HEK293 (cell line): Measurements from ENCODE around the gene MLH1.

Experiments used
- CTCF ChIA-PET: fragments of 350-600 bp; formaldehyde crosslinking; extraction: SDS; loops from one replicate; lab custom pipeline; 2021; ENCODE audit warnings: antibody characterized with exemption; lab: Yijun Ruan, JAX
- POLR2A ChIA-PET: fragments of 300-600 bp; formaldehyde crosslinking; extraction: SDS; loops from one replicate; lab custom pipeline; 2020; ENCODE audit warnings: antibody characterized with exemption, inconsistent platforms; lab: Yijun Ruan, JAX
- H3K27ac ChIP-seq: fragments of 200-500 bp; sonication (Bioruptor generic); 2 replicates; pipeline ENCODE4 v1.5.1; 2014; ENCODE audit warnings: low read depth, low read length, control low read depth, inconsistent platforms; ENCODE audit errors: extremely low read depth
- H3K36me3 ChIP-seq, 2 experiments: fragments of 200-500 bp in 1 of 2; sonication (Bioruptor generic) in 1 of 2; 1 replicate in 1 of 2; 2 replicates in 1 of 2; pipeline ENCODE4 v1.5.1; 2014 to 2017; ENCODE audit warnings: inconsistent platforms in 2 of 2, low read length in 2 of 2; ENCODE audit not compliant: control insufficient read depth in 2 of 2, insufficient read depth in 1 of 2
- H3K4me1 ChIP-seq: fragments of 200-500 bp; sonication (Bioruptor generic); 2 replicates; pipeline ENCODE4 v1.5.1; 2014; ENCODE audit warnings: mild to moderate bottlenecking, low read length, inconsistent platforms; ENCODE audit not compliant: control insufficient read depth, insufficient read depth
- H3K4me3 ChIP-seq: 2 replicates; pipeline ENCODE4 v1.5.1; 2011; ENCODE audit warnings: low read depth, mild to moderate bottlenecking, control low read depth, low read length, moderate library complexity
- H3K9me3 ChIP-seq: fragments of 200-500 bp; sonication (Bioruptor generic); 2 replicates; pipeline ENCODE4 v1.5.1; 2014; ENCODE audit warnings: low read depth, low read length, inconsistent platforms; ENCODE audit not compliant: control insufficient read depth, insufficient read depth
- BCL11B ChIP-seq: fragments of 450-650 bp; formaldehyde crosslinking; IDR thresholded peaks from 2 replicates; pipeline ENCODE4 v1.5.1; 2016; ENCODE audit warnings: low read depth, missing biosample characterization, missing genetic modification characterization
- KLF1 ChIP-seq: fragments of 450-650 bp; formaldehyde crosslinking; IDR thresholded peaks from 2 replicates; pipeline ENCODE4 v1.5.1; 2016; ENCODE audit warnings: missing biosample characterization, missing genetic modification characterization
- KLF10 ChIP-seq: fragments of 450-650 bp; IDR thresholded peaks from 2 replicates; pipeline ENCODE4 v1.5.1; 2018; ENCODE audit warnings: missing biosample characterization, mild to moderate bottlenecking, missing genetic modification characterization
- KLF8 ChIP-seq: fragments of 450-650 bp; formaldehyde crosslinking; IDR thresholded peaks from 2 replicates; pipeline ENCODE4 v1.5.1; 2016; ENCODE audit warnings: missing biosample characterization, missing genetic modification characterization
- OVOL3 ChIP-seq: fragments of 450-650 bp; formaldehyde crosslinking; IDR thresholded peaks from 2 replicates; pipeline ENCODE4 v1.5.1; 2016; ENCODE audit warnings: missing biosample characterization, missing genetic modification characterization
- PBX3 ChIP-seq: sonication (generic); formaldehyde crosslinking; IDR thresholded peaks from 2 replicates; pipeline ENCODE4 v1.8.1; 2022; ENCODE audit warnings: mild to moderate bottlenecking, moderate library complexity, missing genetic modification reagents
- RBAK ChIP-seq: fragments of 450-650 bp; formaldehyde crosslinking; IDR thresholded peaks from 2 replicates; pipeline ENCODE4 v1.5.1; 2016; ENCODE audit warnings: missing biosample characterization, missing genetic modification characterization
- REST ChIP-seq: fragments of 450-650 bp; formaldehyde crosslinking; IDR thresholded peaks from 2 replicates; pipeline ENCODE4 v1.5.1; 2016; ENCODE audit warnings: missing biosample characterization, missing genetic modification characterization
- ZBTB6 ChIP-seq: fragments of 450-650 bp; formaldehyde crosslinking; IDR thresholded peaks from 2 replicates; pipeline ENCODE4 v1.5.1; 2017; ENCODE audit warnings: missing biosample characterization, missing genetic modification characterization
- ZFP3 ChIP-seq: fragments of 450-650 bp; formaldehyde crosslinking; IDR thresholded peaks from 2 replicates; pipeline ENCODE4 v1.5.1; 2016; ENCODE audit warnings: low read depth, missing biosample characterization, missing genetic modification characterization
- ZNF112 ChIP-seq: fragments of 450-650 bp; formaldehyde crosslinking; IDR thresholded peaks from 2 replicates; pipeline ENCODE4 v1.5.0; 2017; ENCODE audit warnings: missing biosample characterization, missing genetic modification characterization
- ZNF157 ChIP-seq: fragments of 450-650 bp; formaldehyde crosslinking; IDR thresholded peaks from 2 replicates; pipeline ENCODE4 v1.5.1; 2016; ENCODE audit warnings: missing biosample characterization, missing genetic modification characterization
- ZNF239 ChIP-seq: fragments of 450-650 bp; formaldehyde crosslinking; IDR thresholded peaks from 2 replicates; pipeline ENCODE4 v1.5.1; 2016; ENCODE audit warnings: missing biosample characterization, missing genetic modification characterization
- ZNF280D ChIP-seq: fragments of 450-650 bp; formaldehyde crosslinking; IDR thresholded peaks from 2 replicates; pipeline ENCODE4 v1.5.1; 2016; ENCODE audit warnings: missing biosample characterization, missing genetic modification characterization
- ZNF341 ChIP-seq: fragments of 450-650 bp; formaldehyde crosslinking; IDR thresholded peaks from 2 replicates; pipeline ENCODE4; 2016; ENCODE audit warnings: low read depth, missing biosample characterization, missing genetic modification characterization
- ZNF404 ChIP-seq: fragments of 450-650 bp; formaldehyde crosslinking; IDR thresholded peaks from 2 replicates; pipeline ENCODE4 v1.5.1; 2017; ENCODE audit warnings: missing biosample characterization, missing genetic modification characterization
- ZNF423 ChIP-seq: fragments of 450-650 bp; formaldehyde crosslinking; IDR thresholded peaks from 2 replicates; pipeline ENCODE4 v1.5.1; 2016; ENCODE audit warnings: missing biosample characterization, missing genetic modification characterization
- ZNF473 ChIP-seq: fragments of 450-650 bp; formaldehyde crosslinking; IDR thresholded peaks from 2 replicates; pipeline ENCODE4 v1.5.1; 2017; ENCODE audit warnings: missing biosample characterization, missing genetic modification characterization
- ZNF514 ChIP-seq: fragments of 450-650 bp; formaldehyde crosslinking; IDR thresholded peaks from 2 replicates; pipeline ENCODE4 v1.5.1; 2016; ENCODE audit warnings: missing biosample characterization, missing genetic modification characterization
- ZNF561 ChIP-seq: fragments of 450-650 bp; IDR thresholded peaks from 2 replicates; pipeline ENCODE4 v1.5.1; 2018; ENCODE audit warnings: missing biosample characterization, missing genetic modification characterization, borderline replicate concordance
- ZNF670 ChIP-seq: fragments of 450-650 bp; formaldehyde crosslinking; IDR thresholded peaks from 2 replicates; pipeline ENCODE4 v1.5.1; 2016; ENCODE audit warnings: missing biosample characterization, missing genetic modification characterization, low read depth
- ZXDB ChIP-seq: fragments of 450-650 bp; formaldehyde crosslinking; IDR thresholded peaks from 2 replicates; pipeline ENCODE4 v1.5.1; 2016; ENCODE audit warnings: missing biosample characterization, missing genetic modification characterization

MLH1 gene

GRCh38 chr3:37096975-37097374 lies 103.7 kb downstream of the MLH1 start:
- ChIA-PET CTCF (interaction anchor here (0.6 kb wide), 1 partner anchor 192 kb away, joined by 3 read pairs; no protein-coding TSS in a partner anchor), POLR2A (no interaction called here)
- H3K4me3 ChIP-seq: no peak overlapping the region
- H3K4me1 ChIP-seq: no peaks in the 10 kb centered on the region
- no peaks in the 10 kb centered on the region for H3K9me3 ChIP-seq
- TF ChIP-seq ZNF561 (tag by site-specific recombination) (no peak), ZNF670 (tag by site-specific recombination) (no peak), OVOL3 (tag by site-specific recombination) (no peak), KLF1 (tag by site-specific recombination) (no peak), RBAK (tag by site-specific recombination) (no peak), ZNF112 (tag by site-specific recombination) (no peak), ZNF404 (tag by site-specific recombination) (no peak), ZXDB (tag by site-specific recombination) (no peak), KLF10 (no peak), ZNF341 (tag by site-specific recombination) (no peak), ZNF280D (tag by site-specific recombination) (no peak), ZFP3 (tag by site-specific recombination) (no peak), ZNF157 (no peak), ZNF514 (no peak), ZNF473 (no peak), ZNF423 (no peak)
- TF ChIP-seq, all 188 proteins: peak for 0
- H3K27ac ChIP-seq: no peak overlapping the region
- peaks cover 0 to 11% of the 10 kb centered on the region in 2 experiments; a peak in 1 of 3 replicates for H3K36me3 ChIP-seq

GRCh38 chr3:37097776-37098175 lies 104.5 kb downstream of the MLH1 start:
- no peak overlapping the region for H3K27ac ChIP-seq
- TF ChIP-seq REST (tag by site-specific recombination) (no peak), KLF8 (tag by site-specific recombination) (no peak), ZNF239 (no peak), BCL11B (tag by site-specific recombination) (no peak), ZBTB6 (no peak), PBX3 (CRISPR knock-in tag) (no peak)
- ChIA-PET POLR2A (interaction anchor here (0.5 kb wide), 1 partner anchor 22 kb away, joined by 6 read pairs; no protein-coding TSS in a partner anchor), CTCF (no interaction called here)
- H3K4me1 ChIP-seq: no peaks in the 10 kb centered on the region
- H3K4me3 ChIP-seq: no peak overlapping the region
- peaks cover 0 to 5% of the 10 kb centered on the region in 2 experiments; a peak in 1 of 3 replicates for H3K36me3 ChIP-seq
- H3K9me3 ChIP-seq: no peaks in the 10 kb centered on the region
